ENCODE measurements around the gene KDM5B. TPM values are rescaled to one million over a fixed set of nuclear protein-coding genes. Genes with fewer than 3 reads are reported as not detected.

The KDM5B gene
- total and polyA plus RNA-seq, 2 experiments from 2014 or later: 175 to 202 TPM

DNA sequence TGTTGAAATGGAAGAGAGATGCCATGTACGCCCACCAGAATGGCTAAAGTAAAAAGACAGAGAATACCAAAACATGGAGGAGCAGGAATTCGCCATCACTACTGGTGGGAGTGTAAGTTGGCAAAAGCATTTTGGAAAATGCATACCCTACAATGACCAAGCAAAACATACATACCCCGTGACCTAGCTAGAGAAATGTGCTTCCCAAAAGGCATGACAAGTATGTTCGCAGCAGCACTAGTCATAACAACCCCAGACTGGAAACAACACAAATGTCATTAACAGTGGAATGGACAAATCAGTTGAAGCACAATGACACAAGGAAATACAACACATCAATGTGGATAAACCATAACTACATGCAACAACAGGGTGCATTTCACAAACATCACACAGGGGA, 125.2 kb downstream of the KDM5B start (continued):
- TF ChIP-seq, protein P1, sequence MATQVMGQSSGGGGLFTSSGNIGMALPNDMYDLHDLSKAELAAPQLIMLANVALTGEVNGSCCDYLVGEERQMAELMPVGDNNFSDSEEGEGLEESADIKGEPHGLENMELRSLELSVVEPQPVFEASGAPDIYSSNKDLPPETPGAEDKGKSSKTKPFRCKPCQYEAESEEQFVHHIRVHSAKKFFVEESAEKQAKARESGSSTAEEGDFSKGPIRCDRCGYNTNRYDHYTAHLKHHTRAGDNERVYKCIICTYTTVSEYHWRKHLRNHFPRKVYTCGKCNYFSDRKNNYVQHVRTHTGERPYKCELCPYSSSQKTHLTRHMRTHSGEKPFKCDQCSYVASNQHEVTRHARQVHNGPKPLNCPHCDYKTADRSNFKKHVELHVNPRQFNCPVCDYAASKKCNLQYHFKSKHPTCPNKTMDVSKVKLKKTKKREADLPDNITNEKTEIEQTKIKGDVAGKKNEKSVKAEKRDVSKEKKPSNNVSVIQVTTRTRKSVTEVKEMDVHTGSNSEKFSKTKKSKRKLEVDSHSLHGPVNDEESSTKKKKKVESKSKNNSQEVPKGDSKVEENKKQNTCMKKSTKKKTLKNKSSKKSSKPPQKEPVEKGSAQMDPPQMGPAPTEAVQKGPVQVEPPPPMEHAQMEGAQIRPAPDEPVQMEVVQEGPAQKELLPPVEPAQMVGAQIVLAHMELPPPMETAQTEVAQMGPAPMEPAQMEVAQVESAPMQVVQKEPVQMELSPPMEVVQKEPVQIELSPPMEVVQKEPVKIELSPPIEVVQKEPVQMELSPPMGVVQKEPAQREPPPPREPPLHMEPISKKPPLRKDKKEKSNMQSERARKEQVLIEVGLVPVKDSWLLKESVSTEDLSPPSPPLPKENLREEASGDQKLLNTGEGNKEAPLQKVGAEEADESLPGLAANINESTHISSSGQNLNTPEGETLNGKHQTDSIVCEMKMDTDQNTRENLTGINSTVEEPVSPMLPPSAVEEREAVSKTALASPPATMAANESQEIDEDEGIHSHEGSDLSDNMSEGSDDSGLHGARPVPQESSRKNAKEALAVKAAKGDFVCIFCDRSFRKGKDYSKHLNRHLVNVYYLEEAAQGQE (IDR thresholded peaks at IDR 0.05; ENCODE audit: unreplicated experiment): no peak

DNA sequence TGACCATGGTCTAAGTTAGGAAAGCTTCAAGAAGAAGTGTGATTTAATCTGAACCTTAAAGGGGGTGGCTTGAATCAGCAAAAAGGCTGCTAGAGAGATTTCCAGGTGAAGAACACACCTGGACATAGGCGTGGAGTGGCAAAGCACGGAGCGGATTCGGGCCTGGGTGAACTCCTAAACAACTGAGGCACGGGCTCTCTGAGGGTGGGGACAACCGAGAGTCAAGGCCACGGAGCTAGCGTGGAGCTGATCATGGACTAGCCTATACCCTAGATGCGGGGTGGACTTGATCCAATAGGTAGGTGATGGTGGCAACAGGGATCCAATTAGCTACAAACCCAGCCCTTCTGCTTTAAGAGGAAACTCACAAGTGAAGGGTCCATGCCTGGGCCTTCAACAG, 125.7 kb downstream of the KDM5B start:
- H3K36me3 ChIP-seq (ENCODE audit: insufficient read depth): peaks cover 4% of the 10 kb centered on the region; the same call in 1 of the 2 replicates
- H2AFZ ChIP-seq: no peak overlapping the region
- DNase-seq (ENCODE audit: low spot score) (no peak), ATAC-seq (no peak)
- H3K4me1 ChIP-seq (ENCODE audit: insufficient read depth): peaks cover 8% of the 10 kb centered on the region; the same call in 1 of the 2 replicates
- H3K4me3 ChIP-seq: no peak overlapping the region
- TF ChIP-seq, protein P2, sequence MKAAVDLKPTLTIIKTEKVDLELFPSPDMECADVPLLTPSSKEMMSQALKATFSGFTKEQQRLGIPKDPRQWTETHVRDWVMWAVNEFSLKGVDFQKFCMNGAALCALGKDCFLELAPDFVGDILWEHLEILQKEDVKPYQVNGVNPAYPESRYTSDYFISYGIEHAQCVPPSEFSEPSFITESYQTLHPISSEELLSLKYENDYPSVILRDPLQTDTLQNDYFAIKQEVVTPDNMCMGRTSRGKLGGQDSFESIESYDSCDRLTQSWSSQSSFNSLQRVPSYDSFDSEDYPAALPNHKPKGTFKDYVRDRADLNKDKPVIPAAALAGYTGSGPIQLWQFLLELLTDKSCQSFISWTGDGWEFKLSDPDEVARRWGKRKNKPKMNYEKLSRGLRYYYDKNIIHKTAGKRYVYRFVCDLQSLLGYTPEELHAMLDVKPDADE (IDR thresholded peaks at IDR 0.05): no peak
- no peak for TF ChIP-seq STAT1 (IDR thresholded peaks at IDR 0.05; ENCODE audit: unreplicated experiment)
- TF ChIP-seq EZH2 (IDR thresholded peaks at IDR 0.05; ENCODE audit: low read depth, unreplicated experiment): no peak
- no peak for TF ChIP-seq CREB1 (CRISPR knock-in tag; IDR thresholded peaks at IDR 0.05; ENCODE audit: low read depth)
- TF ChIP-seq, protein P3, sequence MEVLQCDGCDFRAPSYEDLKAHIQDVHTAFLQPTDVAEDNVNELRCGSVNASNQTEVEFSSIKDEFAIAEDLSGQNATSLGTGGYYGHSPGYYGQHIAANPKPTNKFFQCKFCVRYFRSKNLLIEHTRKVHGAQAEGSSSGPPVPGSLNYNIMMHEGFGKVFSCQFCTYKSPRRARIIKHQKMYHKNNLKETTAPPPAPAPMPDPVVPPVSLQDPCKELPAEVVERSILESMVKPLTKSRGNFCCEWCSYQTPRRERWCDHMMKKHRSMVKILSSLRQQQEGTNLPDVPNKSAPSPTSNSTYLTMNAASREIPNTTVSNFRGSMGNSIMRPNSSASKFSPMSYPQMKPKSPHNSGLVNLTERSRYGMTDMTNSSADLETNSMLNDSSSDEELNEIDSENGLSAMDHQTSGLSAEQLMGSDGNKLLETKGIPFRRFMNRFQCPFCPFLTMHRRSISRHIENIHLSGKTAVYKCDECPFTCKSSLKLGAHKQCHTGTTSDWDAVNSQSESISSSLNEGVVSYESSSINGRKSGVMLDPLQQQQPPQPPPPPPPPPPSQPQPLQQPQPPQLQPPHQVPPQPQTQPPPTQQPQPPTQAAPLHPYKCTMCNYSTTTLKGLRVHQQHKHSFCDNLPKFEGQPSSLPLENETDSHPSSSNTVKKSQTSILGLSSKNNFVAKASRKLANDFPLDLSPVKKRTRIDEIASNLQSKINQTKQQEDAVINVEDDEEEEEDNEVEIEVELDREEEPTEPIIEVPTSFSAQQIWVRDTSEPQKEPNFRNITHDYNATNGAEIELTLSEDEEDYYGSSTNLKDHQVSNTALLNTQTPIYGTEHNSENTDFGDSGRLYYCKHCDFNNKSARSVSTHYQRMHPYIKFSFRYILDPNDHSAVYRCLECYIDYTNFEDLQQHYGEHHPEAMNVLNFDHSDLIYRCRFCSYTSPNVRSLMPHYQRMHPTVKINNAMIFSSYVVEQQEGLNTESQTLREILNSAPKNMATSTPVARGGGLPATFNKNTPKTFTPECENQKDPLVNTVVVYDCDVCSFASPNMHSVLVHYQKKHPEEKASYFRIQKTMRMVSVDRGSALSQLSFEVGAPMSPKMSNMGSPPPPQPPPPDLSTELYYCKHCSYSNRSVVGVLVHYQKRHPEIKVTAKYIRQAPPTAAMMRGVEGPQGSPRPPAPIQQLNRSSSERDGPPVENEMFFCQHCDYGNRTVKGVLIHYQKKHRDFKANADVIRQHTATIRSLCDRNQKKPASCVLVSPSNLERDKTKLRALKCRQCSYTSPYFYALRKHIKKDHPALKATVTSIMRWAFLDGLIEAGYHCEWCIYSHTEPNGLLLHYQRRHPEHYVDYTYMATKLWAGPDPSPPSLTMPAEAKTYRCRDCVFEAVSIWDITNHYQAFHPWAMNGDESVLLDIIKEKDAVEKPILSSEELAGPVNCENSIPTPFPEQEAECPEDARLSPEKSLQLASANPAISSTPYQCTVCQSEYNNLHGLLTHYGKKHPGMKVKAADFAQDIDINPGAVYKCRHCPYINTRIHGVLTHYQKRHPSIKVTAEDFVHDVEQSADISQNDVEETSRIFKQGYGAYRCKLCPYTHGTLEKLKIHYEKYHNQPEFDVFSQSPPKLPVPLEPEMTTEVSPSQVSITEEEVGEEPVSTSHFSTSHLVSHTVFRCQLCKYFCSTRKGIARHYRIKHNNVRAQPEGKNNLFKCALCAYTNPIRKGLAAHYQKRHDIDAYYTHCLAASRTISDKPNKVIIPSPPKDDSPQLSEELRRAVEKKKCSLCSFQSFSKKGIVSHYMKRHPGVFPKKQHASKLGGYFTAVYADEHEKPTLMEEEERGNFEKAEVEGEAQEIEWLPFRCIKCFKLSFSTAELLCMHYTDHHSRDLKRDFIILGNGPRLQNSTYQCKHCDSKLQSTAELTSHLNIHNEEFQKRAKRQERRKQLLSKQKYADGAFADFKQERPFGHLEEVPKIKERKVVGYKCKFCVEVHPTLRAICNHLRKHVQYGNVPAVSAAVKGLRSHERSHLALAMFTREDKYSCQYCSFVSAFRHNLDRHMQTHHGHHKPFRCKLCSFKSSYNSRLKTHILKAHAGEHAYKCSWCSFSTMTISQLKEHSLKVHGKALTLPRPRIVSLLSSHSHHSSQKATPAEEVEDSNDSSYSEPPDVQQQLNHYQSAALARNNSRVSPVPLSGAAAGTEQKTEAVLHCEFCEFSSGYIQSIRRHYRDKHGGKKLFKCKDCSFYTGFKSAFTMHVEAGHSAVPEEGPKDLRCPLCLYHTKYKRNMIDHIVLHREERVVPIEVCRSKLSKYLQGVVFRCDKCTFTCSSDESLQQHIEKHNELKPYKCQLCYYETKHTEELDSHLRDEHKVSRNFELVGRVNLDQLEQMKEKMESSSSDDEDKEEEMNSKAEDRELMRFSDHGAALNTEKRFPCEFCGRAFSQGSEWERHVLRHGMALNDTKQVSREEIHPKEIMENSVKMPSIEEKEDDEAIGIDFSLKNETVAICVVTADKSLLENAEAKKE (CRISPR knock-in tag; IDR thresholded peaks at IDR 0.05): no peak
- TF ChIP-seq EZH2phosphoT487 (IDR thresholded peaks at IDR 0.05; ENCODE audit: unreplicated experiment): no peak
- TF ChIP-seq NANOG (IDR thresholded peaks at IDR 0.05; ENCODE audit: borderline replicate concordance): no peak
- H3K9me2 ChIP-seq (ENCODE audit: insufficient read depth): no peaks in the 10 kb centered on the region
- H3K27me3 ChIP-seq (ENCODE audit: insufficient read depth): no peaks in the 10 kb centered on the region
- no peaks in the 10 kb centered on the region for H3K79me2 ChIP-seq (replicated peaks; ENCODE audit: insufficient read depth)
- H3K27ac ChIP-seq (ENCODE audit: low read depth): no peak overlapping the region
- peaks cover 17% of the 10 kb centered on the region for H3K27me3 Mint-ChIP-seq (ENCODE audit: insufficient read depth, low read depth, poor library complexity)
- no peak overlapping the region for H3K4me3 Mint-ChIP-seq
- peaks cover 39% of the 10 kb centered on the region for H3K4me1 Mint-ChIP-seq
- peaks cover 9% of the 10 kb centered on the region for H3K36me3 Mint-ChIP-seq (ENCODE audit: low read depth)
- peaks cover 4% of the 10 kb centered on the region; the same call in 1 of the 2 replicates for H4K20me1 ChIP-seq (replicated peaks; ENCODE audit: insufficient read depth)
- H3F3A ChIP-seq (replicated peaks; ENCODE audit: low read depth): no peaks in the 10 kb centered on the region
- no peak overlapping the region for H3K4me2 ChIP-seq
- no peak overlapping the region for H3K27ac Mint-ChIP-seq
- peaks cover 6% of the 10 kb centered on the region; the same call in 1 of the 3 replicates for H3K9me3 Mint-ChIP-seq
